Measurements from ENCODE around the gene PFN1. TPM values are rescaled to one million over a fixed set of nuclear protein-coding genes. Genes with fewer than 3 reads are reported as not detected.
A peak's percentile ranks its signal among the peaks of the same experiment; 100 is the strongest.

Gene PFN1
- total RNA-seq, 1 donor from 2014 or later = 509 TPM

GRCh38 chr17:4944554-4945175 lies 3.7 kb downstream of the PFN1 start:
- H3K27ac Mint-ChIP-seq (ENCODE audit: unreplicated experiment) = peak overlapping the region; percentile 88
- TF ChIP-seq, protein P1, sequence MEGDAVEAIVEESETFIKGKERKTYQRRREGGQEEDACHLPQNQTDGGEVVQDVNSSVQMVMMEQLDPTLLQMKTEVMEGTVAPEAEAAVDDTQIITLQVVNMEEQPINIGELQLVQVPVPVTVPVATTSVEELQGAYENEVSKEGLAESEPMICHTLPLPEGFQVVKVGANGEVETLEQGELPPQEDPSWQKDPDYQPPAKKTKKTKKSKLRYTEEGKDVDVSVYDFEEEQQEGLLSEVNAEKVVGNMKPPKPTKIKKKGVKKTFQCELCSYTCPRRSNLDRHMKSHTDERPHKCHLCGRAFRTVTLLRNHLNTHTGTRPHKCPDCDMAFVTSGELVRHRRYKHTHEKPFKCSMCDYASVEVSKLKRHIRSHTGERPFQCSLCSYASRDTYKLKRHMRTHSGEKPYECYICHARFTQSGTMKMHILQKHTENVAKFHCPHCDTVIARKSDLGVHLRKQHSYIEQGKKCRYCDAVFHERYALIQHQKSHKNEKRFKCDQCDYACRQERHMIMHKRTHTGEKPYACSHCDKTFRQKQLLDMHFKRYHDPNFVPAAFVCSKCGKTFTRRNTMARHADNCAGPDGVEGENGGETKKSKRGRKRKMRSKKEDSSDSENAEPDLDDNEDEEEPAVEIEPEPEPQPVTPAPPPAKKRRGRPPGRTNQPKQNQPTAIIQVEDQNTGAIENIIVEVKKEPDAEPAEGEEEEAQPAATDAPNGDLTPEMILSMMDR (IDR thresholded peaks at IDR 0.05) = no peak
- no peaks in the 10 kb centered on the region for H3K9me3 Mint-ChIP-seq (ENCODE audit: unreplicated experiment)
- H3K27me3 Mint-ChIP-seq (ENCODE audit: unreplicated experiment) = no peaks in the 10 kb centered on the region
- peak overlapping the region; percentile 62 for H3K4me3 Mint-ChIP-seq (ENCODE audit: unreplicated experiment)
- peaks cover 21% of the 10 kb centered on the region for H3K36me3 Mint-ChIP-seq (ENCODE audit: unreplicated experiment)
- no peak for DNase-seq (ENCODE audit: extremely low spot score, unreplicated experiment)
- H3K4me1 Mint-ChIP-seq (ENCODE audit: unreplicated experiment) = peaks cover 51% of the 10 kb centered on the region

DNA sequence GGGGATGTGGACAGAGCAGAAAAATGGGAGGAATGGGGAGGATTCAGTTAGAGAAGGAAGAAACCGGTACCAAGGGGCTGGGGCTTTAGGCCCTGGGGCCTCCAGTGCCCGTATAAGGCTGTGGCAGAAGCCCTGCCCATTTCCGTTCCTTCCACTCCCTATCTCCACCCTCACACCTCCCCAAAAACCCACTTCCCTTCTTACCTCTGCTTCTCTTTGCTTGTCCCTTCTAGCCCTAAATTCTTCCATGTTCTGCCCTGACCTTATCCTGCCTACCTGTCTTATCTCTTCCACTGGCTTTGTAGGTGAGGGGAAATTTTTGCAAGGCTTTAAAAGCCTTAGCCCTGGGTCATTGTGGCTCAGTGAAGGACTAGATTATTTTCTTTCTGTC lies 4.2 kb downstream of the PFN1 start:
- Mint-ChIP-seq H3K9me3 (ENCODE audit: unreplicated experiment) (no peaks in the 10 kb centered on the region), H3K36me3 (ENCODE audit: unreplicated experiment) (peaks cover 21% of the 10 kb centered on the region), H3K27me3 (ENCODE audit: unreplicated experiment) (no peaks in the 10 kb centered on the region), H3K4me1 (ENCODE audit: unreplicated experiment) (peaks cover 54% of the 10 kb centered on the region), H3K27ac (ENCODE audit: unreplicated experiment) (peak overlapping the region; percentile 39), H3K4me3 (ENCODE audit: unreplicated experiment) (no peak overlapping the region)
- DNase-seq (ENCODE audit: extremely low spot score, unreplicated experiment) = no peak
- TF ChIP-seq, protein P1 (IDR thresholded peaks at IDR 0.05) = no peak

DNA sequence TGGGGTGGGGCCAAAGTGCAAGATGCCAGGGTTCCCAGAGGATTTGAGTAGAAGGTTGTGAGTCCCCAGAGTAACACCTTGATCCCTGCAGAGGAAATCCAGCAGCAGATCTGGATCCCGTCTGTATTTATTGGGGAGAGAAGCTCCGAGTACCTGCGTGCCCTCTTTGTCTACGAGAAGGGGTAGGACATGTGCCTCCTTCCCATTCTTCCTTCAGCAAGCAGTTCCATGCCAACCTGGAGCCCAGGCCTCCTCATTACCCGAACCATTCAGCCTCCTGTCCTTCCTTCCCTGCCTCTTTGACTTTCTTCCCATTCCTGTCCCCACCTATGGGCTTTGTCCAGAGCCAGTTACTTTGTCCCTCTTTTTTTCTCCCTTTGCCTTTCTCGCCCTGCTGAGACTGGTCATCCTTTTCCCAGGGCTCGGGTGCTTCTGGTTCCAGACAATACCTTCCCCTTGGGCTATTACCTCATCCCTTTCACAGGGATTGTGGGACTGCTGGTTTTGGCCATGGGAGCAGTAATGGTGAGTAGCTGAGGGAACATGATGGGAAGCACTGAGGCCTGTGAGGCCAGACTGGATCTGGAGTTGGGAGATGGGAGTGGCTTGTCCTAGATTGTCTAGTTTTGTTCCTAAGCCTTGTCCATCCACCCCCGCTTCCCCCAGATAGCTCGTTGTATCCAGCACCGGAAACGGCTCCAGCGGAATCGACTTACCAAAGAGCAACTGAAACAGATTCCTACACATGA lies 5.4 kb downstream of the PFN1 start:
- Mint-ChIP-seq H3K4me3 (ENCODE audit: unreplicated experiment) (peak overlapping the region; percentile 44), H3K27ac (ENCODE audit: unreplicated experiment) (peak overlapping the region; percentile 50), H3K27me3 (ENCODE audit: unreplicated experiment) (no peaks in the 10 kb centered on the region), H3K36me3 (ENCODE audit: unreplicated experiment) (peaks cover 21% of the 10 kb centered on the region), H3K4me1 (ENCODE audit: unreplicated experiment) (peaks cover 62% of the 10 kb centered on the region), H3K9me3 (ENCODE audit: unreplicated experiment) (no peaks in the 10 kb centered on the region)
- no peak for DNase-seq (ENCODE audit: extremely low spot score, unreplicated experiment)
- TF ChIP-seq, protein P1 (IDR thresholded peaks at IDR 0.05) = no peak

GRCh38 chr17:4941319-4941610 lies 7.1 kb downstream of the PFN1 start:
- H3K36me3 Mint-ChIP-seq (ENCODE audit: unreplicated experiment) = peaks cover 21% of the 10 kb centered on the region
- H3K9me3 Mint-ChIP-seq (ENCODE audit: unreplicated experiment) = no peaks in the 10 kb centered on the region
- no peaks in the 10 kb centered on the region for H3K27me3 Mint-ChIP-seq (ENCODE audit: unreplicated experiment)
- TF ChIP-seq, protein P1 (IDR thresholded peaks at IDR 0.05) = no peak
- H3K4me3 Mint-ChIP-seq (ENCODE audit: unreplicated experiment) = peak overlapping the region; percentile 85
- DNase-seq (ENCODE audit: extremely low spot score, unreplicated experiment) = no peak
- peak overlapping the region; percentile 99 for H3K27ac Mint-ChIP-seq (ENCODE audit: unreplicated experiment)
- peaks cover 54% of the 10 kb centered on the region for H3K4me1 Mint-ChIP-seq (ENCODE audit: unreplicated experiment)

GRCh38 chr17:4940555-4941318 lies 7.6 kb downstream of the PFN1 start:
- Mint-ChIP-seq H3K4me3 (ENCODE audit: unreplicated experiment) (peak overlapping the region; percentile 85), H3K27ac (ENCODE audit: unreplicated experiment) (peak overlapping the region; percentile 99), H3K4me1 (ENCODE audit: unreplicated experiment) (peaks cover 50% of the 10 kb centered on the region), H3K36me3 (ENCODE audit: unreplicated experiment) (peaks cover 23% of the 10 kb centered on the region), H3K9me3 (ENCODE audit: unreplicated experiment) (no peaks in the 10 kb centered on the region), H3K27me3 (ENCODE audit: unreplicated experiment) (no peaks in the 10 kb centered on the region)
- DNase-seq (ENCODE audit: extremely low spot score, unreplicated experiment) = no peak
- TF ChIP-seq, protein P1 (IDR thresholded peaks at IDR 0.05) = no peak

Measured in osteocyte (in vitro differentiated cells).